ENCODE data around the gene TIMM44. TPM values are rescaled to one million over a fixed set of nuclear protein-coding genes. Genes with fewer than 3 reads are reported as not detected.
A peak's percentile ranks its signal among the peaks of the same experiment; 100 is the strongest.
"Not testable (repeated sequence)": the region's sequence is repeated elsewhere in the genome, so short reads cannot be mapped to it uniquely, and the experiment has no call there.

TIMM44 gene
- total RNA-seq, 1 donor from 2014 or later: 43.8 TPM

DNA sequence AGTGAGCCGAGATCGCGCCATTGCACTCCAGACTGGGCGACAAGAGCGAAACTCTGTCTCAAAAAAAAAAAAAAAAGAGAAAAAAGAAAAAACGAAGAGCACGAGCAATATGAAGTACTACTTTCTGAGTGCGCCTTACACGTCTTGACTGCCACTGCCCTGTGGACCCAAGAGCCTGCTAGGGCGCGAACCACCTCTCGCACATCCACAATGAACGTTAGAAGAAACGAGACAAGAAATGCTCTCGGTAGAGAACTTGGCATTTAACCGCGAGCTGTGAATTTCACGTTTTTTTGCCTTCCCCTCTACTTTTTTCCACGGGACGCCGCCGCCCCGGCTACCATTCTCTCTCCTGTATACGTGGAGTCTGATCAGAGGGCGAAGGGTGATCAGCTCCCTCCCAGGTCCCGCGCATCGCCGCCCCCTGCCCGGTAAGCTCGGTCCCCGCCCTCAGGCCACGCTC, 454 bp downstream of the TIMM44 start:
- no peak for ATAC-seq

DNA sequence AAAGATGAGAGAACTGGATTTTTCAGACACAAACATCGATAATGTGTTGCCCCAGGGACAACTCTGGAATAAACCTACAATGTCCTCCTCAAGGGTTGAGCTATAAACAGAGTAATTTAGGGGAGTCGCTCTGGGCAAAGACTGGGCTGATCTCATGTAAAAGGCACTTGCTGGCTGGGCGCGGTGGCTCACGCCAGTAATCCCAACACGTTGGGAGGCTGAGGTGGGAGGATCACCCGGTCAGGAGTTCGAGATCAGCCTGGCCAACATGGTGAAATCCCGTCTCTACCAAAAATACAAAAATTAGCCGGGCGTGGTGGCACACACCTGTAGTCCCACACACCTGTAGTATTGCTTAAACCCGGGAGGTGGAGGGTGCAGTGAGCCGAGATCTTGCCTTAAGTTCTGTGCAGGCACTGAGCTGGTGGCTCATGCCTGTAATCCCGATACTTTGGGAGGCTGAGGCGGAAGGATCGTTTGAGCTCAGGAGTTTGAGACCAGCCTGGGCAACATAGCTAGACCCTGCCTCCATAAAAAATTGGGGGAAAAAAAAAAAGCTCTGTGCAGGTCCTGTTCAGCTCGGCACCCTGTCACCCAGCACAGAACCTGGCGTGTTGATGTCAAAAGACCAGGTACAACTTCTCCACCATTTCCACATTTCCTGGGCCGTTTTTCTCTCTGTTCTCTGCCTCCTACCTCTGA, 1.4 kb downstream of the TIMM44 start:
- ATAC-seq: no peak

DNA sequence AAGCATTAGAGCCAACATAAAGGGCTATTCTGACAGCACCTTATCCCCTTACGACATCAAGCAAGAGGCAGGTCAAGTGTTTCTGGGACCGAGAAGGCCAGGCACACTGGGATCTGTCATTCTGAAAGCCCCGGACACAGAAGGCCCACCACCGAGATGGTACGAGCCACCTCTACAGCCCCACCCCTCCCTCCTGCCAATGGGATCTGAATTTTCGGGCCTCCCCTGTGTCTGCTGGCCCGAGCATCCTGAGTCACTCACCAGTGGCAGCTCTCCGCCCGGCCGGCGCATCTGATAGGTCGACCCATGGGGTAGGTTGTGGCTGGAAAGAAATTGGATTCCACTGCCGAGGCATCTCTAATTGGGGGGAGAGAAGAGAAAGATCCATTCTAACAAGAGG, 2.6 kb downstream of the TIMM44 start:
- ATAC-seq: no peak

DNA sequence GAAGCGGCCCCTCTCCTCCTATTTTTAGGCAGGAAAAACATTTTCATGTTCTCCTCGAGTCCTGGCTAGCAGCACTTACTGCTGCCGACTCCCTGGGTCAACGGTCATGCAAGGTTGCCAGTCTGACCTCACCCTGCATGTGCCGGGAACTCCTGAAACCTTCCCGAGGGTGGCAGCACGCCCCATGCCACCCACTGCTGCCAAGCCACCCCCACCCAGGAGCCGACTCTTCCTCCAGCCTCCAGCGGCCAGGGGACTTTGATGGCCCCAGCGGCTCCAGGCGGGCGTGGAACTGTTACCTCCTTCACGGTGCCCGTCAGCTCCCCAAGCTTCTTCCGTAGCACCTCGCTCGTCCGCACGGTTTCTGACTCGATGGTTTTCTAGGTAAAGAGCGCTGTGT, 8.7 kb downstream of the TIMM44 start:
- ATAC-seq: no peak

DNA sequence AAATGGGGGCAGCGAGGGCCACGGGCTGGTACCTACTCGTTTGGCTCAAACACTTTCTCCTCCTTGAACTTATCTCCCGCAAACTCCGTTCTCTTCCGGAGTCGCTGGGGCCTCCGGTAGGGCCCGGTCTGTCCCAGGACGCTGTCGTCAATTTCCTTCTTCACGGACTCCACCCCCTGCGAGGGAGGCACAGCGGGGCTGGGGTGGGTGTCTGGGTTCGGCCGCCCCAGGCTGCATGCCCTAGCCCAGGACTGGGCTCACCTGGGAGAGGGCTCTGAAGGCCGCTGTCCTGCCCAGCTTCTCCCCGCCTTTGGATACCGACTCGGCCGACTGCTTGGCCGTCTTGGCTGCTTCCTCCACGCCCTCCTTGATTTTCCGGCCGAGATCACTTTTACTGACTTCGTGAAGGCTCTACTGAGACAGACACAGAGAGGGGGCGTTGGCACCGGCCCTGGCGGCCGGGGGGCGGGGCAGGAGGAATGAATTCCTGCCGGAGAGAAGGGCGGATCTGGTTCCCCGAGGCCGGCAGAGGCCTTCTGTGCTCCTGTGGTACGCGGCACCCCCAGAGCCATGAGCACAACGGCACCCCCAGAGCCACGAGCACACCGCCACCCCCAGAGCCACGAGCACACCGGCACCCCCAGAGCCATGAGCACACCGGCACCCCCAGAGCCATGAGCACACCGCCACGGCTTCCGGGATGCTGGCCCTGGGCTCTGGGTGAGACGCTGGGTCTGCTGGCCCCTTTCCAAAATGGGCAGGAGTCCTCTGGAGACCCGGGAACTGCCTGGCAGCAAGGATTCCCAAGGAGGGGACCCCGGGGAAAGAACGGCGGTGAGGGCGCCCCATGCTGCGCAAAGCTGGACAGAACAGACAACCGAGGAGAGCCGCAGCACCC, 9.4 kb downstream of the TIMM44 start:
- no peak for ATAC-seq

DNA sequence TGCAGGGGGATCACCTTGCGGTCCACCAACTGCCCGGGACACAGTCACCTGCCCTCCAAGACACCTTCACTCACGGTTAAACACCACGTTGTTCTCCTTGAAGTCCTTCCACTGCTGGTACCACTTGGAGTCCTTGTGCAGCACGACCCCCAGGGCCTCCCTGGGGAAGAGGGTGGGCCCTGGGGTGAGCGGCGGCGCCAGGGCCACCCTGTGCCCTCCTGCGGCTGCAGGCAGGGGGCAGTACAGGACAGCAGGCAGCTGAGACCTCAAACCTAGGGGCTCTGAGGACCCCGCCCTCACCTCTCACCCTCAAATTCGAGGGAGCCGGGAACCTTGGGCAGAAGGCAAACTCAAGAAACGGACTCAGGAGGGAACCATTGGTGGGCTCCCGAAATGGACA, 10.1 kb downstream of the TIMM44 start:
- ATAC-seq: no peak

DNA sequence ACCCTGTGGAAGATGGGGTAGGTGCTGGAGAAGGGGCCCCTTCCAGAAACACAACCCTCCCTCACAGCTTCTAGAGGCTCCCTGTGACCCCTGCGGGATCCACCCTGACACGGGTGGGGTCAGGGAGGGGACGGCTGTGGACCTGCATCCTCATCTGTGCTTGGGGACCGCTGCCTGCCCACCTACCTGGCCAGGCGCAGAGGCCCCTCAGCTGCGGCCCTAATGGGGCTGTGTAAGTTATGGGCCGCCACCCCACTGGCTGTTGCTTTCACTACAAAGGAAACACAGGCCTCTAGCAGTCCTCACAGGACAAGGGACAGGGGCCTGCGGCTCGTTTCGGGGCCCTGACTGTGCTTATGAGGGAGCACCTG, 10.6 kb downstream of the TIMM44 start:
- ATAC-seq: no peak

DNA sequence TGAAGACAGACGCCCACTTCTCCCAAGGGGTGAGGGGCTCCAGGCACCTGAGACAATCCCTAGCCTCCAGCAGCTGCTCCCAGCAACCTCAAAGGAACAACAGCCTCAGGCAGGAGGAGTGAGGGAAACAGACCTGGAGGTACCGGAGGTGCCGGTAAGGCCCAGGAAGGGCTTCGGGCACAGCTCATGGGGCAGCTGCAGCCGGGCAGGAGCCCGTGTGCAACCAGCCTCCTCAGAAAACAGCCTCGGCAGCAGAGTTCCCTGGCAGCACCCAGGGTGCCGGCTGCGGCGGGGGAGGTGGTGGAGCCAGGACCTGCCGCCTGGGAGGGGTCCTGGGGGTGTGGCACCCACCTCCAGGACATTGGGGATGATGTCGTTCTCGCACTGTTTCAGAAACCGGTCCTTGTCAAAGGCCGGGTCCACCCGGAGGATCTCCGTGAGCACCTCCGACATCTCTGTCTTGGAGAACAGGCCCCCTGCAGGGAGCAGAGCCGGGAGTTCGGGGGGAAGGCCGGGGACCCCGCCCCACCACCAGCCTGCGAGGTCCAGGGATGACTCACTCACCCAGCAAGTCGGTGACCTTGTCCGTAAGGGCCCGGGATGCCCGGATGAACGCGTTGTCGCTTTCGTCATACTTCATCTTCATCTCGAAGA, 11.1 kb downstream of the TIMM44 start:
- no peak for ATAC-seq

DNA sequence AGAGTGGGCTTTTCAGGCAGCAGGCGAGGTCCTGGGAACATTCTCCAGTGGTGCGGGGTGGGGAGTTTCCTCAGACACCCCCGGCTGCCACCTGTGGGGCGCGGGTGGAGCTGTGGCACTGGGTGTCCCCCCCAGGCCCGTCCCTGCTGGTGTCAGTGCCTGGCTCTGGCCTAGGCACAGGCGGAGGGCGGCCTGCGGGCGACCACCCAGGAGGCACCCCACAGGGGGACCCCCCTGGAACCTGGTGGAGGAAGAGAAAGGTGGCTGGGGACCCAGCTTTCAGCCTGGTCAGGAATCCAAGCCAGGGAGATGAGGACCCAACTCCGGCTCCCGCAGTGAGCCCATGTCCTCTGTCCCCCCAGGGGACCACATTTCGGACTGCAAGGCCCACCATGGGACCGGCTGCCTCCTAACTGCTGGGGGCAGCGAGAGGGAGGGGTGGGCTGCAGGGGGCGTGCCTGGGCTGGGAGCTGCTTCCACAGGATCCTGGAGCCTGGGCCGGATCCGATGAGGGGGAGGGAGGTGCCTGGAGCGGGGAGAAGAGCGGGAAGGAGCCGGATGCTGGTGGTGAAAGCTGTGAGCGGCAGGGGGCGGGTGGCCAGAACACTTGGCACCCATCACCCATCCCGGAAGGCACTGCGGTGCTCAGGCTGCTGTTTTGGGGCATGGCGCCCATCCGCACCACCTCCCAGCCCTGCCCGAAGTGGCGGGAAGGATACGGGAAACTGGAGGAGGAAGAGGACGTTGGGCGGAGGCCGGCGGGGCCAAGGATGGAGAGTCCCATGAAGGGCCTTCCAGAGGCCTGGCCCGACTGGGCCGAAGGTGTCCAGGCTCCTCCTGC, 12.0 kb downstream of the TIMM44 start:
- peak; percentile 1 for ATAC-seq

DNA sequence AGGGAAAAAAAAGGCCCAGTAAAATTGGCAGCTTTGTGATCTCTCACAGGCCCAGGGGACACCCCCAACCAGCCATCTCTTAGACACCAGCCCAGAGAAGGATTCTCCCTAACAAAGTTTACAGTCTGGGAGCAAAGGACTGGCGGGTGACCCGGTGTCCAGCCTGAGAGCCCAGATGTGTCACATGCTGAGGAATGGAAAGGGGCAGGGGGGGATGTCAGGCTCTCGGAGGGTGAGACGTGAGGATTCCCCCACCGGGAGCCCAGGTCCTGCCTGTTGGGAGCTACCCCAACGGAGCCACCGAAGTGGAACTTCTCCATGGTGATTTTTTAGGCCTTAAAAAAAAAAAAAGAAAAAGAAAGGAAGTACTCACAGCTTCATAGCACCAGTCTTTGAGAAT, 12.7 kb downstream of the TIMM44 start:
- no peak for ATAC-seq

DNA sequence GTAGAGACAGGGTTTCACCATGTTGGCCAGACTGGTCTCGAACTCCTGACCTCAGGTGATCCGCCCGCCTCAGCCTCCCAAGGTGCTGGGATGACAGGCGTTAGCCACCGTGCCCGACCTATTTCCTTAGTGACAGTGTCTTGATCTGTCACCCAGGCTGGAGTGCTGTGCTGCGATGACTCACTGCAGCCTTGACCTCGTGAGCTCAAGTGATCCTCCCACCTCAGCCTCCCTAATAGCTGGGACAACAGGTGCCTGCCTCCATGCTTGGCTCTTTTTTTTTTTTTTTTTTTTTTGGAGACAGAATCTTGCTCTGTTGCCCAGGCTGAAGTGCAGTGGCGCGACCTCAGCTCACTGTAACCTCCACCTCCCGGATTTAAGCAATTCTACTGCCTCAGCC, 13.4 kb downstream of the TIMM44 start:
- ATAC-seq: not testable (repeated sequence)

DNA sequence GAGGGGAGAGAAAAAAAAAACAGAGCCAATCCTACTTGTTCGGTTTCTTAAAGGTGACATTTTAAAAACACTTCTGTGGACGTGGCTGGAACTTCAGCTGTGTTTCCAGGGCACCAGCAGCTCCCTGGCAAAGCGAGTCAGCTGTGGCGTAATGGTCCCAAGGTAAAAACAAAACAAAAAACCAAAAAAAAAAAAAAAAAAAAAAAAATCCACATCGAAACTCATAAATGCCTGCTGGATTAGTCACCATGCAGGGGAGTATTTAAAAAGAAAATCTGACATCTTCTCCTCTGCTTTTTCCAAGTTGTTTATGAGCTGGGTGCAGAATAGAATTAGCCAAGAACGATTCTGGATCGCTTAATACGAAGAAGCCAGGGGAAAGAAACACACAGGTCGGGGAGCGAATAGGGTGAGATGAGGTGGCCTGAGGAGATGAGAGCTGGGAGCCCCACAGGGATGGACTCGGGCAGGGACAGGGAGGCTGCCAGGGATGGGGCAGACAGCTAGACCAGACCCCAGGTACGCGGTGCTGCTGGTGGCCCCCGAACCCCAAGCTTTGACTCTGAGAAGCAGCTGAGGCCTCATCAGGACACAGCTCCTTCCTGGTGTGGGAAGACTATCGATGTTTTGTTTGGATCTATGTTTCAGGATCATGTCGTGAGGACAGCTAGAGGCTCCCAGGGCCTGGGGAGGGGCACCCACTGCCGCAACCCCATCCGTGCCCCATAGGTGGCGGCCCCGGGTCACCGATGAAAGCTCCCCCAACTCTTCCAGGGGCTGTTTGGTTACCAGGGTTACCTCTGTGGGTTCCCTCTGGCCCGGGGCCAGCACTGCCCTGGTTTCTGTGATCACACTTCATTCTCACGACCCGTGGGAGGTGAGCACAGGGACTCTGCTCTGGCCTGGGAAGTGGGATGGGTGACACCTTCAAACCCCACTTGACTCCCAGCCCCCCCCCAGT, 14.4 kb downstream of the TIMM44 start:
- no peak for ATAC-seq

DNA sequence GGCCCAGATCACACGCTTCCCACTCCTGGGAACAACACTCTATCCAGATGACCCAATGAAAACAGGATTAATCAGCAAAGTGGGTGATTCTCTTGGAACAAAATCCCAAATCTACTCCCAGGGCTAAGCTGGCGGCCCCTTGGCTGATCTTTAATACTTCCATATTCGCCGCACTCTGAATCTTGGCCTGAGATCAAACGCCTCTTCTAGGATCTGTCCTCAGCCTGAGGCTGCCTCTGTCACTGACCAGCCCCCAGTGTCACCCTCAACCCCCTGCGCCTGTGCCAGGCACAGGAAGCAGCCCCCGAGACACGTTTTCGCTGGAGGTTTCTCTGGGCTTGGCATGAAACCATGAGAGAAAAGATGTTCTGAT, 15.1 kb downstream of the TIMM44 start:
- ATAC-seq: no peak

DNA sequence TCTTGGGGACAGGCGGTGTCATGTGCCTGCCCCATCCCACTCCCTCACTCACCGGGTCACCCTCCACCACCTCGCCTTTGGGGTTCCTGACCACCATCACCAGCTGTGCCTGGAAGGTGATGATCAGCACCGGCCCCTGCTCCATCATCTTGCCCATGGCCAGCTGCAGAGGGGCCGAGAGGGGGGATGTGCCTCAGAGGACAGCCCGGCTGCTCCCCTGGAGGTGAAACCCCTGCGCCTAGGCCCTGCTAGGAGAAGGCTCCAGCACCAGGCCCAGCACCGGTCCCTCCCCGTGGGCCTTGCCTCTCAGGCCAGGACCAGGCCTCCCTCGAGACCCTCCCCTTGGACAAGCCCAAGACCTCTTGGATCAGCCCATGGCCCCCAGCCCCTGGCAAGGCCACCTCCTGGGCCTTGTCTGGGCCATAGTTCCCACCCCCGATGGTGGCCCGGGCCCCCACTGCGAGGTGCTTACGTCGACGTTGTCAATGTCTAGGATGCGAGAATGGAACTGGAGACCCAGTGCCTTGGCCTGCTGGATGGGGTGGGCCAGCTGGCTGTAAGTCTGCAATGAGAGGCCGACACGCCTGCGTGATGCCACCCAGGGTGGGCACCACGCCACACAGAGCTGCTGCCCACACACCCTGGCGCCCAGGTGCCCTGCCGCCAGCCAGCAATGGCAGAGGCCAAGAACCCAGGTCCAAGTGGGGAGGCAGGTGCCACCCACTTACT, 15.7 kb downstream of the TIMM44 start:
- ATAC-seq: no peak

DNA sequence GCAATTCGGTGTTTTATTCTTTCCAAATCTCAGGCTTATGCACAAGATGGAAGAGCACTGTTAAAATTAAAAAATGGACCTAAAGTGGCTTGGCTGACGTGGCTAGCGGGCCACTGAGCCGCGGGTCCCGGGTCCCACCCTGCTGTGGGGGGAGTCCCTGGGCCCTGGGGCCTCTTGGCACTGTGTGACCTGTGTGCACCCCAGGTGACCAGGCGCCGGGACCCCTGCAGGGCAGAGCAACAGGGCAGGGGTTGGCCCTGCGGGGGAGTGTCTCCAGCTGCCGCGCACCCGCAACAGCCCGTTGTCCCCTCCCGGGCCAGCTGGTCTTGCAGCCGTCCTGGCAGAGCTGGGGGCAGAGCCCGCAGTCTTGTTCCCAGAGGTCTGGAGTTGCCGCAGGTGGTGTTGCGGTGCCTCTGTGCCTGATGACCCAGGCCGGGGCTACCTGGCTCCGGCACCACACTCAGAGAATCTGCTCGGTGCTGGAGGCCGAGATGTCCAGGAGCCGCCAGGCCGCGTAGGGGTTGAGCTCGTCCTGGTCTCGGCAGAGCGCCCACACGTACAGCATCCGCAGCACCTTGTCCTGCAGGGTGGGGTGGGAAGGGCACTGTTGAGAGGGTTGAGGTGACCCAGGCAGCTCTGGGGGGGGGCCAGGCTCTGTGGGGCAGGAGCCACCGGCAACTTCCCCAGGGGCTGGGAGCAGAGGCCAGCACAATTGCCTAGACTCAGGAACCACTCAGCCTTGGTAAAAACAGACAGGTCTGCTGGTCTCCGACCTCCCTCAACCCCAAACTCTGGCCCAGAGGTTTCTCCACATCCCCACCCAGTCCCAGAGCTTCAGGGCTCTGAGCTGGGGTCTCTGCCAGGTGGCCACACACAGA, 16.5 kb downstream of the TIMM44 start:
- ATAC-seq: no peak

DNA sequence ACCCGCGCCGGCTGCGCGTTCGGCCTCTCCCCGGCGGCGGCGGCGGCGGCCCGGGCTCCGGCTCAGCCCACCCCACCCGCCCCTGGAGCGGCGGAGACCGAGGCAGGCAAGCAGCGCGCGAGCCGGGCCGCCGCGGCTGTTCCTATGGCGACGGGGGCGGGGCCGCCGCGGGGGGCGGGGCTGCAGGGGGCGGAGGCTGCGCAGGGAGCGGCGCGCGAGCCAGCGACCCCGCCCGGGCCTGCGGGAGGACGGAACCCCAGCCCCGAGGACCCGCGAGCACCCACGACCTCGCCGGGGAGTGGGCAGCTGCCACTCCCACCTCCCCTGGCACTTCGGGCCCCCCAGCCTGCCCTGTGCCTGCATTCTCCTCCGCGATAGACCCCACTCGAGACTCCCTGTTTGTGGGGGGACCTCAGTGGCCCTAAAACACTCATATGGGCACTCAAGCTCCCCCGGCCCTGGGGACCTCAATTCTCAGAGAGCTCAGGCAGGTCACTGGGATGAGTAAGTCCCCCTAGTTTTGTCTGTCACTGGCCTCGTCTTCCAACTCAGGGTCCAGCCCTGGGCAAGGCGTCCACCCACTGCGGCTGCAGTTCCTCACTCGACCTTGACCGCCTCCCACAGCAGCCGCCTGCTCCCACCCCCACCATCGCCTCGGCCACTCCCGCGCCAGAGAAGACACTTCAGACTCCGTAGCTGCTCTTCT, 17.3 kb downstream of the TIMM44 start, which contains the start of gene CTXN1:
CTXN1 (minus strand) TSS at position 115 of the 706 bp plus-strand sequence. CDS start 597 bp downstream, outside the sequence.
- ATAC-seq: peak; percentile 28

DNA sequence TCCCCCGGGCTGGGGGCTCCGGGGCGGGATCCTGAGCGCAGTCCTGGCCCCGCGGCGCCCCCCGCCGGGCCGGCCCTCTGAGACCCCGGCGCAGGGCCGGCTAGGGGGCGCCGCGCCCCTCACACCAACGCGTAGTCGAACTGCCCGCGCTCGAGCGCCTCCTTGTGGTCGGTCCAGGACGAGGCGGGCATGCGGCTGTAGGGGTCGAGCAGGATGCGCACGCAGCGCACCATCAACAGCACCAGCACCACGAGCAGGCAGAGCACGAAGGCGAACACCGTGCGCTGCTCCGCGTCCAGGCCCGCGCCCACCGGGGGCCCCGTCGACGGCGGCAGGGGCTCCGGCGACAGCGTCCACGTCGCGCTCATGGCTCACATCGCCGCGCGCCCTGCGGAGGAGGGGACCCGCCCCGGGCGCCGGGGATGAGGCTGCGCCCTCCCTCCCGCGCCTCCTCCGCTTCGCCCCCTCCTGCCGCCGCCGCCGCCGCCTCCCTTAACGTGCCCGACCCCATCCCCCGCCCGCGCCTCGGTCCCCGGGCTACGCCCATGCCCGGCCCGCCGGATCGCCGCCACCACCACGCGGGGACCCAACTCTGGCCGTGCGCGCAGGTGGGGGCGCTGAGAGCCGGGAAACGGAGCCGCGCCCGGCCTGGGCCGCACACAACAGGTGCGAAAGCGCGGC, 18.2 kb downstream of the TIMM44 start:
- no peak for ATAC-seq

DNA sequence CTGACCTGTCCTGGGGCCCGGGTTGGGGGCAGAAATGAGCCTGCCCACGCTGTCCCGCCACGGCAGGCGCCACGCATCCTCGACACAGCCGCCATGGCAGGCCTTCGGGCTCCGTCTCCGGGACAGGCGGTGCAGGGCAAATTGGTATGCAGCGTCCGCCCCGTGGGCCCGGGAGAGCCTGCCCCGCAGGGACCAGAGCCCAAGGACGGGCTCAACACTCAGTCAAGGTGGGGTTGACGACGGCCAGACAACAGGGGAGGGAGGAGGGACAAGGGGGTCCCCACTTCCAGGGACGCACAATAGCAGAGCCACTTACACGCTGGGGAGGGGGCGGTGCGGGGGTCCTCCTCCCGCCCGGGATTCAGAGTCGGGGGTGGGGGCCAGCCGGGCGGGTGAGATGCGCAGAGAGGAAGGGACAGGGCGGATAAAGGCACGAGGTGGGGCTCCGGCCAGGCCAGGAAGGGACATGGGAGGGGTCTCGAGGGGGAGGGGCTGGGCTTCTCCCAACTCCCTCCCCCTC, 18.8 kb downstream of the TIMM44 start:
- no peak for ATAC-seq

All from esophagus mucosa (tissue), 1 donor.